Measurements from ENCODE around the gene C1QL3.

DNA sequence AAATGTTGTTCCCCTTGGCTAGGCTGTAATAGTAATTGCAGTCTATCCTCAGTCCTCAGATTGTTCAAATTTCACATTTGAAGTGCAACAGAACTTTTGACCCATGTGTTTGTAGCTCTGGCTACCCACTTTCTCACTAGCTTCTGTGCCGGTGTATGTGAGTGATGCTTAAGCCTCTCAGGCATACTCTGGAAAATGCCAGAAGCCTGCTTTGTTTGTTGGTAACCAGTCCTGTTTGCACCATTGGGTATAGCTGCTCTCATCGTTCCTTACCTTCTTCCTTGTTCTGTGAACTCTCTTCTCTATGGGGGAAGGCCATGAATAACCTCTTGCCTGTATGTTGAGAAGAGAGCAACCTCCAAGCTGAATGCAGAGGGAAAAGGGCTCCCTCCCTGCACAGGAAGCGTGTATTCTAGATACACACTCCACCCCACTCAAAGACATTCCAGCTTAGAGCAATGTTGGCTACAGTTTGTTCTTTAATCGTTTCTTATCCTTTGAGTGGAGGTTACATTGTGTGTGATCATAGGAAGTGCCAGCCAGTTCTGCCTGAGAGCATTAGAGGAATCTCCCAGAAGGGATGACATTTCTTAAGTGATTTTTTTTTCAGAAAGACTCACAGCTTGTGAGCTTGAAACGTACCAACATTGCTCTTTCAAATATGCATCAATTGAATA lies 40.5 kb downstream of the C1QL3 start:
- TF ChIP-seq, protein P1, sequence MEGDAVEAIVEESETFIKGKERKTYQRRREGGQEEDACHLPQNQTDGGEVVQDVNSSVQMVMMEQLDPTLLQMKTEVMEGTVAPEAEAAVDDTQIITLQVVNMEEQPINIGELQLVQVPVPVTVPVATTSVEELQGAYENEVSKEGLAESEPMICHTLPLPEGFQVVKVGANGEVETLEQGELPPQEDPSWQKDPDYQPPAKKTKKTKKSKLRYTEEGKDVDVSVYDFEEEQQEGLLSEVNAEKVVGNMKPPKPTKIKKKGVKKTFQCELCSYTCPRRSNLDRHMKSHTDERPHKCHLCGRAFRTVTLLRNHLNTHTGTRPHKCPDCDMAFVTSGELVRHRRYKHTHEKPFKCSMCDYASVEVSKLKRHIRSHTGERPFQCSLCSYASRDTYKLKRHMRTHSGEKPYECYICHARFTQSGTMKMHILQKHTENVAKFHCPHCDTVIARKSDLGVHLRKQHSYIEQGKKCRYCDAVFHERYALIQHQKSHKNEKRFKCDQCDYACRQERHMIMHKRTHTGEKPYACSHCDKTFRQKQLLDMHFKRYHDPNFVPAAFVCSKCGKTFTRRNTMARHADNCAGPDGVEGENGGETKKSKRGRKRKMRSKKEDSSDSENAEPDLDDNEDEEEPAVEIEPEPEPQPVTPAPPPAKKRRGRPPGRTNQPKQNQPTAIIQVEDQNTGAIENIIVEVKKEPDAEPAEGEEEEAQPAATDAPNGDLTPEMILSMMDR (IDR thresholded peaks at IDR 0.05), result no peak
- TF ChIP-seq POLR2A (IDR thresholded peaks at IDR 0.05), result no peak
